ENCODE data around the gene NAA10.

NAA10 gene

GRCh38 chrX:153900831-153901752 lies 33.7 kb downstream of the NAA10 start:
- peak; percentile 94 for ATAC-seq (ENCODE audit: low read depth)
- Histone ChIP-seq H3K27me3 (ENCODE audit: insufficient read depth, poor library complexity, severe bottlenecking) (no peaks in the 10 kb centered on the region), H3K36me3 (ENCODE audit: low read depth) (no peaks in the 10 kb centered on the region), H3K4me1 (ENCODE audit: insufficient read depth, poor library complexity, severe bottlenecking) (peaks cover 15% of the 10 kb centered on the region), H3K4me3 (ENCODE audit: severe bottlenecking) (no peak overlapping the region), H3K9me3 (ENCODE audit: severe bottlenecking) (no peaks in the 10 kb centered on the region), H3K27ac (ENCODE audit: poor library complexity, severe bottlenecking) (peak overlapping the region; percentile 69)
- DNase-seq (ENCODE audit: low spot score), result peak; percentile 84
- TF ChIP-seq CTCF (IDR thresholded peaks at IDR 0.05; ENCODE audit: poor library complexity, severe bottlenecking), result no peak

GRCh38 chrX:153897899-153898298 lies 36.9 kb downstream of the NAA10 start:
- Histone ChIP-seq H3K9me3 (ENCODE audit: severe bottlenecking) (no peaks in the 10 kb centered on the region), H3K4me3 (ENCODE audit: severe bottlenecking) (no peak overlapping the region), H3K27ac (ENCODE audit: poor library complexity, severe bottlenecking) (no peak overlapping the region), H3K36me3 (ENCODE audit: low read depth) (no peaks in the 10 kb centered on the region), H3K27me3 (ENCODE audit: insufficient read depth, poor library complexity, severe bottlenecking) (no peaks in the 10 kb centered on the region), H3K4me1 (ENCODE audit: insufficient read depth, poor library complexity, severe bottlenecking) (peaks cover 15% of the 10 kb centered on the region)
- no peak for TF ChIP-seq CTCF (IDR thresholded peaks at IDR 0.05; ENCODE audit: poor library complexity, severe bottlenecking)
- no peak for ATAC-seq (ENCODE audit: low read depth)
- DNase-seq (ENCODE audit: low spot score), result no peak

GRCh38 chrX:153889123-153889522 lies 45.7 kb downstream of the NAA10 start:
- Histone ChIP-seq H3K27ac (ENCODE audit: poor library complexity, severe bottlenecking) (no peak overlapping the region), H3K9me3 (ENCODE audit: severe bottlenecking) (no peaks in the 10 kb centered on the region), H3K36me3 (ENCODE audit: low read depth) (no peaks in the 10 kb centered on the region), H3K4me1 (ENCODE audit: insufficient read depth, poor library complexity, severe bottlenecking) (peaks cover 3% of the 10 kb centered on the region), H3K27me3 (ENCODE audit: insufficient read depth, poor library complexity, severe bottlenecking) (no peaks in the 10 kb centered on the region), H3K4me3 (ENCODE audit: severe bottlenecking) (no peak overlapping the region)
- no peak for TF ChIP-seq CTCF (IDR thresholded peaks at IDR 0.05; ENCODE audit: poor library complexity, severe bottlenecking)
- no peak for ATAC-seq (ENCODE audit: low read depth)
- DNase-seq (ENCODE audit: low spot score), result no peak

- ATAC-seq (ENCODE audit: low read depth), result no peak
- H3K27me3 ChIP-seq (ENCODE audit: insufficient read depth, poor library complexity, severe bottlenecking), result no peaks in the 10 kb centered on the region
- peaks cover 4% of the 10 kb centered on the region for H3K4me1 ChIP-seq (ENCODE audit: insufficient read depth, poor library complexity, severe bottlenecking)
- H3K27ac ChIP-seq (ENCODE audit: poor library complexity, severe bottlenecking), result no peak overlapping the region
- H3K4me3 ChIP-seq (ENCODE audit: severe bottlenecking), result no peak overlapping the region
- H3K9me3 ChIP-seq (ENCODE audit: severe bottlenecking), result no peaks in the 10 kb centered on the region
- no peaks in the 10 kb centered on the region for H3K36me3 ChIP-seq (ENCODE audit: low read depth)
- no peak for TF ChIP-seq CTCF (IDR thresholded peaks at IDR 0.05; ENCODE audit: poor library complexity, severe bottlenecking)
- no peak for DNase-seq (ENCODE audit: low spot score)
Observed at GRCh38 chrX:153888344-153888743, 46.5 kb downstream of the NAA10 start.

- ATAC-seq (ENCODE audit: low read depth) (no peak), DNase-seq (ENCODE audit: low spot score) (no peak)
- Histone ChIP-seq H3K27ac (ENCODE audit: poor library complexity, severe bottlenecking) (no peak overlapping the region), H3K27me3 (ENCODE audit: insufficient read depth, poor library complexity, severe bottlenecking) (no peaks in the 10 kb centered on the region), H3K4me3 (ENCODE audit: severe bottlenecking) (no peak overlapping the region), H3K36me3 (ENCODE audit: low read depth) (no peaks in the 10 kb centered on the region), H3K9me3 (ENCODE audit: severe bottlenecking) (no peaks in the 10 kb centered on the region), H3K4me1 (ENCODE audit: insufficient read depth, poor library complexity, severe bottlenecking) (peaks cover 5% of the 10 kb centered on the region)
- no peak for TF ChIP-seq CTCF (IDR thresholded peaks at IDR 0.05; ENCODE audit: poor library complexity, severe bottlenecking)
Observed at GRCh38 chrX:153887385-153887784, 47.5 kb downstream of the NAA10 start.

All from RWPE2 (cell line).